HG03280 (cell line): ENCODE data around the gene COL23A1.
"Not testable (repeated sequence)": the region's sequence is repeated elsewhere in the genome, so short reads cannot be mapped to it uniquely, and the experiment has no call there.

Source experiments
- ATAC-seq: cut with Tn5 transposase; IDR thresholded peaks from one replicate; pipeline ENCODE4 v1.9.1; 2021; ENCODE audit warnings: mild to moderate bottlenecking, moderate library complexity; ENCODE audit not compliant: unreplicated experiment

The COL23A1 gene

DNA sequence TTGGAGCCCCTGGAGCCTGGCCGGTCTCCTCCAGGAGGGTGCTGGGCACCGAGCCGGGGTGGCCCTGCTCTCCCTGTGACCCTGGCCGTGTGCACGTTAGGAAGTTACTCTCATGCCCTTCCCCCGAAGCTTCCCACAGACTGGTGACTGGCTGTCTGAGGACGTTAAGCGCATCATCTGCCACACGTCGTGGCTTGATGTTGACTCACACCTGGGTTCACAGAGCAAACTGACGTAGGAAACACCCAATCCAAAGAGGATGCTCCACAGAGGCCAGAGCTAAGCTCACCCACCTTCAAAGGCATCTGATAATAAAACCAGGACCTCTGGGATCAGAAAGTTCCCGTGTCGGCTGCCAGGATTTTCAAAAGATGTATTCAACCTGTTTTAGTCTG lies 204.7 kb downstream of the COL23A1 start:
- ATAC-seq = no peak

DNA sequence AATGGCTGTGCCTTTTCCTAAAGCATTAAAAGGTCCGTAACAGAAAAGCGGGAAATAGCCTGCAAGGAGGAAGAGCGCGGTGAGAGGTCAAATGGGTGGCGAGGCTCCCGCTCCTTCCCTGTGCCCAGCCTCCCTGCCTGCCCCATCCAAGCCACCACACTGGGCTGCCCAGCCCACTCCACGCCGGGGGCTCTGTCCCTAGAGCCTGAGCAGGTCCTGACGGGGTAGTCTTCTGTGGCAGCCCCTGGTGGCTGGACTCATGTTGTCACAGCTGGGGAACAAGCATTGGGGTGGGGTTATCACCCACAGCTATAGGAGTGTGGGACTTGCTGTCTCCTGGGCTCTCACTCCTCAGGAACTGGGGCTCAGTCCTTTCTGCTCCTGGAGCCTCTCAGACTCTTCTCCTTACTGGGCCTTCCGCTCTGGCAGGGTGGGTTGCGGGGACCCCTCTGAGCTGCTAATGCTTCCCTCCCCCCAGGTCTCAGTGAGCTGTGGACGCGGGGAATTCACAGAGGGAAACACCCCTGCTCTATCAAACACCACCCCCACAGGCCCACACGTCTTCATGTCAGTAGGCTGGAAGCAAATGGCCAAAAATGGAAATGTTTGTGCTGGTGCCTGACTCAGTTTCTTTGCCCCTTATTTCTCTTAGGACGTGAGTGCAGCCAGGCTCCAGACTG lies 205.2 kb downstream of the COL23A1 start:
- no peak for ATAC-seq

DNA sequence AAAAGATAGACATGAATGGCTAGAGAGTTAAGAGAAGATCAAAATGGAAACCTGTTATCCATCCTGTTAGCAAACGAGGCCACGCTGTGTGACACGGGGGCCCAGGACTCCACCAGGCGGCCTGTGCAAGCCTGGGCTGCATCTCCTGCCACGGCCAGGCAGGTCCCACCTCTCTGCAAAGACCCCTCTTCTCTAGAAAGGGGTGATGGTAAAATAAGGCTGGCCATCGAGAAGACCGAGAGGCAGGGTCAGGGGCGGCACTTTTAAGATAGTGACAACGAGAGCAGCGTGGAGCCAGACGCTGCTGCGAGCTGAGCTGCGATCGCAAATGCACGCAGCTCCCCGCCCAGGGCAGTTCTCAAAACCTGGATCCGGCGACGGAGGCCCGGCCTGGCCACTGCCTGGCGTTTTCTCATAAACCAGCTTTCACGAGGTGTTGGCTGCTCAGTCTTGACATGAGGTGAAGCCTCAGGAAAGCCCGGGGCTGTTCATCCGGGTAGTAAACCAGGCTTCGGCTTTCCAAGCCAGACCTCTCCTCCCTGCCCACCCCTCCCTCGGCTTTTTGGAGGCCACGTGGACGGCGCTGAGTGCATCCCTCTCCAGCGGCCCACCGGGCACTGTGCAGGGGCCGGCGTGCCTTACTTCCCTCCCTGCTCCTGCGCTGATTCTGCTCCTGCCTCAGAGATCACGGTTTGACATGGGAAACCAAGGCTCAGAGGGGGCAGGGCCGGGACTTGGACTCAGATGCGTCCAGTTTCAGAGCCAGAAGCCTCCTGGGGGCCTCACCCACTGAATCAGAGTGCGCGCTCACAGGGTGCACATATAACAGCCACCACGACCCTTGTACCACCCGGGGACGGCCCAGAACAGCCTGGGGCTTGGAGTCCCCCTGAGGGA lies 206.0 kb downstream of the COL23A1 start:
- no peak for ATAC-seq

DNA sequence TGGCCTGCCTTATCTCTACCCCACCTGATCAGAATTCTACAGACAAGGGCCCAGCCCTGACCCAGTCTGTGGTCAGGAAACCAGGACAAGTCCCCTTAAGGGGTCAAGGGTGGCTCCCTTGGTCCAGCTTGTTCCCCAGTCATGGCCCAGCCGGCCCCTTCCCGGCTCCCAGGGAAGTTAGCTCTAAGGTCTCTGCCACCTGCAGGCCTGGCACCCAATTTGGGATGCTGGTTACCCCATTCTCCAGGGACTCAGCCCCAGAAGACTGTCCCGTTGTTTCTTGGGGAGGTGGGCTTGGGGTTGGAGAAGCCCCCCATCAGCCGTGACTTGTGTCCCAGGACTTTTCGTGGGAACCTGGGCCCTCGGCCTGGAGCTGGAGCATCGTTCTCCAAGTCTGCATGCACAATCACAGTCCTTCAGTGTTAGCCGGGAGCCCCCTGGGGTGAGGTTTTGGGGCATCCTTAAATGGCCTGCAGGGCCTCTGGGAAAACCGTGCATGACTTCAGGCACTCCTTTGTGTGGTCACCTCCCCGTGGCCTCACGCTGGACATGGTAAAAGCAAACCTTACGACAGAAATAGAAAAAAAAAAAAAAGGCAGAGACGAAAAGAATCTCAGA lies 206.8 kb downstream of the COL23A1 start:
- ATAC-seq = no peak

DNA sequence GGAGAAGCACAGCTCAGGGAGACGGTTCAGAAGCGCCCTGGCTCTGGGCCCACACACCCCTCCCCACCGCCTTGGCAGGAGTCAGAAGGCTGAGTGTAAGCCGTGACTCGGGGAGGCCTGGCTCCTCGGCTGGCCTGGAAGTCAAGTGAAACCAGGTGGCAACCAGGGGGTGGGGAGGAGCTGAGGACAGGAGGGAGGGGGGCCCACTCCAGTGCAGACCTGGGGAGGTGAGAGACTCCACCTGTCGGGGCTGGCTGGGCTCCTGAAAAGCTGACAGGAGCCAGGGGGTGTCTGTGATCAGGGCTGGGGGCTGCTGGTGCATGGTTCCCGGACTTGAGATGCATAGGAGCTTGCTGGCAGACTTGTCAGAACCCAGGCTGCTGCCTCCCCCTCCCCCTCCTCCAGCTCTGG lies 207.4 kb downstream of the COL23A1 start:
- no peak for ATAC-seq

DNA sequence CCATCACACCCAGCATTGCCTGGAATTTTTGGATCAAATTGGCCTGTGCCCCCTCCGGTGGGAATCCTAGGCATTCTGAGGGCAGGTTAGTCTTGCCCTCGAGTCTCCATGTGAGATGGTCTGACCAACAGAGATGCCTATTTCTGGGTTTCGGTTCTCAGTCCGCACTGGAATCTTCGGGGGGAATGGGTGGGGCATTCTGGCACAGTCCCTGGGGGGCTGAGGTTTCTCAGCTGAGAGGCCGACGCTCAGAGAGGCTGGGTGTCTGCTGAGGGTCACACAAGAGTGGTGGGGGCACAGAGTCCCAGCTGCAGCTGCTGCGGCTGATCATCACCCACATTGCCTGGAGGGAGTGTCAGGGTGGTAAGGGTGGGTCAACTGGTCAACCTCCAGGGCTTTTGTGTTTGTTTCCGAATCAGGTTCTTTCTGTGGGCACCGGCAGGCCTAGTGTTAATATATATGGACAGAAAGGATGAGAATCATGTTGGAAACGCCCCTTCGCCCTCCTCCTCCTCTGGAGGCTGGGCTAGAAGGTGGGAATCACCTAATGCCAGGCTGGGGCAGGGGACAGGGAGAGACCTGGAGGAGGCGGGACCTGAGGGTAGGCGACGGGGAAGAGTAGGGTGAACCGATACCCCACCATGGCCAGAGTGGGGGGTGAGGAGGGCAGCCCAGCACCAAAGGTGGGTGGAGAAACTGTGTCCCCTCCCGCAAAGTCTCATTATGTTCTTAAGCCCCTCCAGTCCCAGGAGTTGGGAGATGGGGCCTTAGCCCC lies 208.1 kb downstream of the COL23A1 start:
- ATAC-seq = no peak

DNA sequence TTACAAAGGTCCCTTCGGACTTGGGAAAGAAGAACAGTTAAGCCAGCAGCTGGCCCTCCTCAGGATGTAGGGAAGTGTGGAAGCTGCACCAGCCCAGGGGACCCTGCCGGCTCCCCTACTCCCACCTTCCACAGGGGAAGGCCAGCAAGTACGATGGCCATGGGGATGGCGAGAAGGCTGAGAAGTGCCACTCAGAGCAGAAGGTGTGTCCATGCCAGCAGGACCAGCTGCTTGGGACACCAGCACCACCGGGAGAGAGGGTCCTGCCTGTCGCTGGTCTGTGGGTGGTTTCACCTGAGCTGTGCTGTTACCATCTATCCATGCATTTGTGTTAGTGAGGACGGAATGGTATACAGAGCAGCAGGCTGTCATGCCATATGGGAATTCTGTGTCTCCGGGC lies 209.0 kb downstream of the COL23A1 start:
- no peak for ATAC-seq

DNA sequence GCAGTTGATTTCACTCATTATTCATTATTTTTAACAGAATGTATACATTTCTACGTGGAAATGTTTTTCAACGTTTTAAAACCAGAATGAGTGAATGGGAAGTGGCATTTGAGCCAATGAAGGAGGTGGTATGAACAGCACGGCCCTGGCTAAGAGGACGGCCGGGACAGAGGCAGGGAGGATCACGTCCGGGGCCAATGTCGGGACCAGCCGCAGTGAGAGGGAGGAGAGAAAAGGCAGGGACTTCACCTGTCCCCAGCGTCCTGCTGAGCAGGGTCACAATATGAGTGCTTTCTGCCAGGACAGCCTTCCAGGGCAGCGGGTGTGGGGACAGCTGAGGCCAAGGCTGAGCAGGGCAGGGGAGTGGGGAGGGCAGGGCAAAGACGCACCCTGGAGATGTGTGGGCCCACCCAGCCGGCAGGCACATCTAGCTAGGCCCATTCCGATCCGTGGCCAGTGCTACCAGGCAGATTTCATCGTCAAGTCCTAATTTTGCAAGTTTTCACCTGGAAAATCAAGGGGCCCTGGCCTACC lies 209.6 kb downstream of the COL23A1 start:
- no peak for ATAC-seq

DNA sequence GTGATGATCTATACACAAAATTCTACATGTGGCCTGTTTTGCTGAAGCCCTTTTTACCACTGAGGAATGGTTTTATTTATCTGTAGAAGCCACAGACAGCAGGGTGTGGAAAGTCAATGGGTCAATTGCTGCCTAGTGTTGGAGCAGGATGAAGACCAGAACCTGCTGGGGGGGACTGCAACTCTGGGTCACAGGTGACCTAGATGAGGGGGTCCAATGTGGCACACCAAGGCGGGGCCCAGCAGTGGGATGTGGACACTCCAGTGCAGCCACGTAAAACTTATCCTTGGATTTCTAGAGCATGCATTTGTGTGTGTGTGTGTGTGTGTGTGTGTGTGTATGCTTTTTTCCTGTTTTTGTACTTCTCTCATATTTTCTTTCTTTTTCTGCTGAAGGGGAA lies 210.1 kb downstream of the COL23A1 start:
- no peak for ATAC-seq

DNA sequence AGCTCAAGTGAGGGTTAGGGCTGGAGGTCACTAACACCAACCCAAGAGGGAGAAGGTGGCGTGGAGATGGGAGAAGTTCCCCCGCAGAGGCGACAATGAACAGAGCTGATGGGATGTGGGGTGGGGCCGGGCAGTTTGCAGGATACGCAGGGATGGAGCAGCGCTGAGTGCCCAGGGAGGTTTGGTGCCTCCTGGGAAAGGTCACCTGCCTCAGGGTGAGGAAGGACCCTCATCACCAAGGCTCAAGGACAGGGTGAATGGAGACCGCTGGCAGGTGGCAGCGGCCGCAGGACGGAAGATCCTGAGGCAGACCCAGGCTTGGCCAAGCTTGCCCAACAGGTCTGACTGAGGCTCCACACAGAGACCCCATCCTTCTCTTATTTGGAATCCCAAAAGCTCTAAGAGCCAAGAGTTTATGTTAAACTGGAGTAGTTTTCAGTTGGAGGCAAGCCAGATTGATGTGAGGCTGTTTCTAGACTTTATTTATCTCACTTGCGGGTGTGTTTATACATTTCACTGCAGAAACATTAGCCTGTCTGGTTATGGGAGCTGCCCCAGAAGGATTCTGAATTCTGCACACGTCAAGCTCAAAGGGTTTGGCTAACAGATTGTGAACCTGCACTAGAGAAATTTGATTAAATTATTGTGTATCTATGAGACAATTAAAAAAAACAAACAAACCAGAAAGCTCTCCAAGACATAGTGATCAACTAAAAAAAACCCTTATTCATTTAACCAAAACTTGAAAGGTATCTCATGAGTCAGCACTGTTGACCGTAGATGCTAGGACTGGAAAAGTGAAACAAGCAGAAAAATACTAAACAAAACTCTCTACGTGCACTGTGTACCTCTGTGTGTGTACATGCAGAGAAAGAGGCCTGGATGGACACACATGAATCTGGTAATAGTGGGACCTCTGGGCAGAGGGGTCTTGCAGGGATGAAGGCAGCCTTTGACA lies 211.4 kb downstream of the COL23A1 start:
- no peak for ATAC-seq

DNA sequence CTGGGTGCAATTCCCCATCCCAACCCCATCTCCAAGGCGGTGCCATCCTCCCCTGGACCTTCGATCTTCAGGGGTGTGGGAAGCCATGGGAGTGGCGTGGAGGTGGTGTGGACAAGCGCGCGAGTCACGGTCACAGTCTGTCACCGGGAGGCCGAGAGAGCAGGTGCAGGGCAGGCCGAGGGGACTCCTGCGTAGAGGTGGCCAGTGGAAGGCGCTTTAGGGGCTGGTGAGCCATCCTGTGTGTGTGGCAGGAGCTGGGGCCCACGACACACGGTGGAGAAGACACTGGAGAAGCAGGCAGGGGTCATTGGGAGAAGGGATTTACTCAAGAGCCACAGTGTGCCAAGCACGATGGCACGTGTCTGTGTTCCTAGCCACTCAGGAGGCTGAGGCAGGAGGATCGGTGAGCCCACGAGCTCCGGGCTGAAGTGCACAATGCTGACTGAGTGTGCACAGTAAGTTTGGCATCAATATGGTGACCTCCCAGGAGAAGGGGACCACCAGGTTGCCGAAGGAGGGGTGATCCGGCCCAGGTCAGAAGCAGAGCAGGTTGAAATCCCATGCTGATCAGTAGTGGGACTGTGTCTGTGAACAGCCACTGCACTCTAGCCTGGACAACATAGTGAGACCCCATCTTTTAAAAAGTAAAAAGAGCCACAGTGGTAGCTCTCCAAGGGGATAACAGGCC lies 212.5 kb downstream of the COL23A1 start:
- no peak for ATAC-seq

DNA sequence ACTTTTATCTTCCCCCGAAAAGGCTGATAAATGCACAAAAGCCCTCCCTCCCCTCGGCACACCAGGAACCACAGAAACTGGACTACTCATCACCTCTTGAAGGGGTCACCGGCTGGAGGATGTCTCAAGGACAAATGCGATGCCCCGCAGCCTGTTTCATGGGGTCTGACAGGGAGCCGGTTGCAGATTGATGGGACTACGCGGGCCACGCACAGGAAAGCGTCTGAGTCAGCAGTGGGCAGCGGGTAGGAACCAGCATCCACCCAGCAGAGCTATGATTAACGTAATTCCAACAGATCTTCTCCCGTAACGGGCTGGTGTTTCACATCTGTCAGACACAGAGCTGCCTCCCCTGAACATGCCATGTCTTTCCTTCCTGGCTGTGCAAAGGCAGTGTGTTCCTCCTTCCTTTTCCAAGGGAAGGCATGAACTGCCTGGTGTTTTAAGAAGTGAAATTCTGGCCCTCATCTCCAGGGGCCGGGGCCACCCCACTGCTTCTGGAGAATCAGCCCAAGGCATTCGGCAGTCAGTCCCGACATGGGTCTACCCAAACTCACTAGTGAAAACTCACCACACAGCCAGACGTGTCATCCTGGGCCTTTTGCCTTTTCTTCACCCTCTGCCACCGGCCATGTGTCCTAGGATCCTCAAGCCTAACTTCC lies 213.1 kb downstream of the COL23A1 start:
- ATAC-seq = no peak

DNA sequence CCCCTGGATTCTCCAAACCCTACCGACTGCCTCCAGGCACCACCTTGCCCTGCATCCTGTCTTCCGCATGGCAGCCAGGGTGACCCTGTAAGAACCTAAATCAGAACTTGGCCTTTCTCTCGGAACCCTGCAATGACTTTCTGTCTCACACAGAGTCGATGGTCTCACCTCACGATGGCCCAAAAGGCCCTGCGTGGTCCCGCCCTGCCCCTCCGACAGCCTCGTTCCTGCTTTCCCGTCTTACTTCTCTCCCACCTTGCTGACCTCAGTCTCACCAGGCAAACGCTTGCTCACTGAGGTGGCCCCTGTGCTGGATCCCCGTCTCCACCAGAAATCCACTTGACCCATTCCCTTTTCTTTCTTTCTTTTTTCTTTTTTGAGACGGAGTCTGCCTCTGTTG lies 214.8 kb downstream of the COL23A1 start:
- no peak for ATAC-seq

DNA sequence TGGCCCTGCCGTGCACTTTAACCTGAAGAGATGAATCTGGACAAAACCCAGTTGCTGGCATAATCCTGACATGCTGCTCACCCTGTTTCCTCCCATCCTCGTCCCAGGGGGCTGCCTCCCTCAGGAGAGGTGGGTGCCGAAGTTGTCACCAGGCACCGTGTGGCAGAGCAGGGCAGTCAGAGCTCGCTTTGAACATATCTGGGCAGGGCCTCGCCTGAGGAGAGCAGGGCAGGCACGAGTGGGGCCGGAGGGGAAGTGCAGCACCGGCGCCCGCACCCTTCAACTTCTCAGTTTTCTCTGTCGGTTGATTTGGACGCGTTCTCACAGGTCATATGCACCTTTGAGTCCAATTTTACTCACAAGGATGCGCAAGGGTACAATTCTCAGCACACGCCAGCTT lies 216.5 kb downstream of the COL23A1 start:
- ATAC-seq = no peak

DNA sequence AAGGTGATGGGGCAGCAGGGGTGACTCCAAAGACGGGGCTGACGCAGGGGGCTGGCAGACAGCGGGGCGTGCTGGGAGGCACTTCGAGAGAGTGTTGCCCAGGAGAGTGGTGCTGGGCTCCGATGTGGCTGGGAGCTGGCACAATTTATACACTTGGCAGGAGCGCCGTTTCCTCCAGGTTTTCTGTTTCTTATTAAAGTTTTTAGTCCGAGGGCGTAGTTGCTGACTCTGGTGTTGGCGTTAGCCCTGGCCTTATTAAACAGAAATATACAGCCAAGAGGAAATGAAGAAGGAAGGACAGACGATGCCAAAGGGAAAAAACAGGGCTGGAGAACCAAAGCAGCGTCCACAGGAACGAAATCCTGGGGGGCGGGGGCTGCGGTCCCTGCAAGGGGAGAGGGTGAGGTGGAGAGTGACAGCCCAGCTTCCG lies 218.0 kb downstream of the COL23A1 start:
- ATAC-seq = no peak

DNA sequence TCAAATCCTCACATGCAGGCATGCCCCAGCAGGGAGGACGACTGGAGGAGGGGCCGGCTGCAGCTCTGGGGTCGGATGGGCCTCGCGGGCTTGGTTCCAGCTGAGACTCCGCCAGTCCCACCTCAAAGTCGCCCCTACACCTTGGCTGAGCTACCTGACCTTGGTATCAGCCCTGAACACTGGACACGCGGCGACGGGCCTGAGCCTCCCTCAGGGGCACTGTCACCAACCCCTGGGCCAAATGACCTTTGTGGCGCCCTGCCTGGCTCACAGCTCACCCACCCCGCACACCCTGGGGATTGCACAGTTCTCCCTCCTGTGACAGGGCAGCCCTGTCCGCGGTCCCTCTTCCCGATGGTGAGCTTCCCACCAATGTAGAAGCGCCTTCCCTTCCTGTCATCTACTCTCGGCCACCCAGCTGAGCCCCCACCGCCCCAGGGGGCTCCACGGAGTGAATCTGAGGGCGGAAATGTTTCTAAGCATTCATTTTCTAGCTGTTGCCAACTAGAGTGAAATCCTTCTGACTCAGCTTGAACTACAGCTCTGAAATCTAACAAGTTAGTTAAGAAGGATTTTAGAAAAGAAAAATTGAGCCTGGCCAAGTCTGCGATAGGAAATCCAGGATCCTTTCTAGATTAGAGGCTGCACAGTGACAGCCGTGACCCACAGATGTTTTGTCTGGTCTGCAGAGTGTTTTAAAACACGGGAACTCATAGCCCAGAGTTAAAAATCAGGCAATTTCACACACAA lies 218.7 kb downstream of the COL23A1 start:
- ATAC-seq = no peak

DNA sequence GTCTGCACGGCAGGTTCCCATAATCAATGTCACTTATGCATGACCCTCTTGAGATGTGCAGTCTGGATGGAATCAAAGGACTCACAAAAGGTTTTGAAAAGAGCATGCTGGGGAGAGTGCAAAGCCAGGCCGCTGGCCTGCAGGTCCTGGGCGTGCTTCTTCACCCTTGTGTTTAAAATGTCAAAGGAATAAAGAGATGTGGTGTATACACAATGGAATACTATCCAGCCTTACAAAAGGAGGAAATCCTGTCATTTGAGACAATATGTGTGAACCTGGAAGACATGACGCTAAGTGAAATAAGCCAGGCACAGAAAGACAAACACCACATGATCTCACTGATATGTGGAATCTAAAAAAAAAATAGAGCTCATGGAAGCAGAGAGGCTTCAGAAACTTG lies 220.1 kb downstream of the COL23A1 start:
- ATAC-seq = no peak

DNA sequence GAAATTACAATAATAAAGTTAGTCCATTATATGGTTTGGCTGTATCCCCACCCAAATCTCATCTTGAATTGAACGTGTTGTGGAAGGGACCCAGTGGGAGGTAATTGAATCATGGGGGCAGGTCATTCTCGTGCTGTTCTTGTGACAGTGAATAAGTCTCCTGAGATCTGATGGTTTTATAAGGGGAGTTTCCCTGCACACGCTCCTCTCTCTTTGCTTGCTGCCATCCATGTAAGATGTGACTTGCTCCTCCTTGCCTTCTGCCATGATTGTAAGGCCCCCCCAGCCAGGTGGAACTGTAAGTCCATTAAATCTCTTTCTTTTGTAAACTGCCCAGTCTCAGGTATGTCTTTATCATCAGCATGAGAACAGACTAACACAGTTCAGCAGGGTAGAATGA lies 220.7 kb downstream of the COL23A1 start:
- ATAC-seq = not testable (repeated sequence)
